Stomach (tissue), 9 donors: ENCODE measurements around the gene TMEM254. TPM values are rescaled to one million over a fixed set of nuclear protein-coding genes. Genes with fewer than 3 reads are reported as not detected.

Experiments used
- DNase-seq, 2 donors: peaks; one replicate each; pipeline versions ENCODE4 v3.0.0 to v3.0.0-alpha.2; 2013 to 2019
- H3K27ac ChIP-seq, 5 donors: fragments of 200-600 bp in 4 of 5; sonication (generic) in 4 of 5; one replicate each; pipeline ENCODE4 v1.5.1; 2013 to 2019; ENCODE audit warnings: mild to moderate bottlenecking in 1 of 5, moderate library complexity in 1 of 5
- H3K27me3 ChIP-seq, 3 donors: fragments of 200-600 bp; sonication (generic); one replicate each; pipeline ENCODE4 v1.5.1; 2017 to 2019; ENCODE audit warnings: mixed run types in 1 of 3
- H3K36me3 ChIP-seq, 4 donors: fragments of 200-600 bp; sonication (generic); 1 replicate in 3 of 4; 2 replicates in 1 of 4; pipeline ENCODE4 v1.5.1; 2016 to 2019
- H3K4me1 ChIP-seq, 4 donors: fragments of 200-600 bp; sonication (generic); one replicate each; pipeline ENCODE4 v1.5.1; 2016 to 2019
- H3K4me3 ChIP-seq, 4 donors: fragments of 200-600 bp; sonication (generic) in 3 of 4; one replicate each; pipeline ENCODE4 v1.5.1; 2016 to 2019; ENCODE audit warnings: mild to moderate bottlenecking in 1 of 4
- H3K9me3 ChIP-seq, 4 donors: fragments of 200-600 bp; sonication (generic); one replicate each; pipeline ENCODE4 v1.5.1; 2016 to 2019
- CTCF ChIP-seq, 7 experiments: fragments of 450-650 bp in 4 of 7; fragments of 200-600 bp in 3 of 7; sonication (generic) in 3 of 7; IDR thresholded peaks; one replicate each; pipeline ENCODE4 v1.5.1; 2016 to 2019; ENCODE audit warnings: antibody characterized with exemption in 7 of 7, control low read depth in 2 of 7, mild to moderate bottlenecking in 1 of 7
- EP300 ChIP-seq: sonication (generic); formaldehyde crosslinking; IDR thresholded peaks from one replicate; pipeline ENCODE4 v1.6.1; 2017; ENCODE audit warnings: antibody characterized with exemption
- POLR2A ChIP-seq, 4 donors: fragments of 450-650 bp; IDR thresholded peaks; one replicate each; pipeline ENCODE4 v1.6.1; 2016; ENCODE audit warnings: antibody characterized with exemption in 4 of 4, control low read depth in 2 of 4, mild to moderate bottlenecking in 1 of 4, moderate library complexity in 1 of 4
- POLR2AphosphoS5 ChIP-seq, 3 donors: sonication (generic); formaldehyde crosslinking; IDR thresholded peaks; one replicate each; pipeline ENCODE4 v1.6.1; 2016; ENCODE audit warnings: antibody characterized with exemption in 3 of 3
- WGBS, 5 donors: extraction: QIAGEN DNeasy Blood & Tissue Kit in 3 of 5; methylation state at CpG; one replicate each; pipeline versions ENCODE4 v1.1.5 to v1.1.7; 2013 to 2018; 5-methylcytosine and 5-hydroxymethylcytosine counted together
- intact Hi-C: fragments of 100-400 bp; cut with DNase I; formaldehyde crosslinking; loops from one replicate; pipeline ENCODE4 v1.15.1; 2023; ENCODE audit warnings: low total_unique reads
- polyA plus RNA-seq, 3 donors: library from polyadenylated mRNA; stranded (reverse); fragments of 200-250 nt; gene quantifications; one replicate each; pipeline ENCODE4 v1.2.3, GENCODE V29; 2013
- total RNA-seq, 5 donors: library from RNA; depleted of rRNA; stranded (reverse); fragments of >200 nt; gene quantifications; one replicate each; pipeline versions ENCODE4 v1.1.0 to v1.2.3, GENCODE V29; 2014 to 2016
- donor health status: healthy with polysubstance abuse.
- donor health status: Bipolar disorder and iron deficiency.
- donor health status: healthy.

Gene TMEM254
- total and polyA plus RNA-seq, 8 donors, result 1.2 to 21.6 (median 11.8) TPM

- no peak for DNase-seq
- Histone ChIP-seq H3K4me3 (no peak overlapping the region), H3K4me1 (no peaks in the 10 kb centered on the region), H3K27me3 (no peaks in the 10 kb centered on the region), H3K9me3 (no peaks in the 10 kb centered on the region), H3K27ac (no peak overlapping the region), H3K36me3 (no peaks in the 10 kb centered on the region)
- TF ChIP-seq POLR2A (IDR thresholded peaks at IDR 0.05) (no peak), POLR2AphosphoS5 (IDR thresholded peaks at IDR 0.05) (no peak), EP300 (no peak), CTCF (IDR thresholded peaks at IDR 0.05) (no peak)
- intact Hi-C loops, result no loop called here
- 68 to 89% (median 82%) methylated on average over 4 of the region's 4 CpGs for WGBS, 5 donors
These were observed 40.2 kb downstream of the TMEM254 start for GRCh38 chr10:80118669-80119068.

GRCh38 chr10:80122110-80122710, 43.7 kb downstream of the TMEM254 start:
- Histone ChIP-seq H3K27me3 (no peaks in the 10 kb centered on the region), H3K36me3 (no peaks in the 10 kb centered on the region), H3K4me3 (no peak overlapping the region), H3K4me1 (no peaks in the 10 kb centered on the region), H3K9me3 (no peaks in the 10 kb centered on the region), H3K27ac (no peak overlapping the region)
- intact Hi-C loops, result no loop called here
- TF ChIP-seq EP300 (no peak), POLR2AphosphoS5 (IDR thresholded peaks at IDR 0.05) (no peak), CTCF (IDR thresholded peaks at IDR 0.05) (no peak), POLR2A (IDR thresholded peaks at IDR 0.05) (no peak)
- no peak for DNase-seq

GRCh38 chr10:80122746-80123145, 44.3 kb downstream of the TMEM254 start:
- no peaks in the 10 kb centered on the region for H3K9me3 ChIP-seq
- WGBS, 5 donors, result 70 to 89% (median 84%) methylated on average over 2 of the region's 2 CpGs
- intact Hi-C loops, result no loop called here
- H3K36me3 ChIP-seq, result no peaks in the 10 kb centered on the region
- no peaks in the 10 kb centered on the region for H3K27me3 ChIP-seq
- H3K4me3 ChIP-seq, result no peak overlapping the region
- TF ChIP-seq POLR2AphosphoS5 (IDR thresholded peaks at IDR 0.05), result no peak
- TF ChIP-seq POLR2A (IDR thresholded peaks at IDR 0.05), result no peak
- no peak for TF ChIP-seq CTCF (IDR thresholded peaks at IDR 0.05)
- TF ChIP-seq EP300, result no peak
- DNase-seq, result no peak
- no peak overlapping the region for H3K27ac ChIP-seq
- no peaks in the 10 kb centered on the region for H3K4me1 ChIP-seq

- H3K36me3 ChIP-seq, result no peaks in the 10 kb centered on the region
- intact Hi-C loops, result no loop called here
- H3K27ac ChIP-seq, result no peak overlapping the region
- TF ChIP-seq CTCF (IDR thresholded peaks at IDR 0.05) (no peak), POLR2AphosphoS5 (IDR thresholded peaks at IDR 0.05) (no peak), POLR2A (IDR thresholded peaks at IDR 0.05) (no peak), EP300 (no peak)
- 52 to 67% (median 64%) methylated on average over 4 of the region's 4 CpGs for WGBS, 5 donors
- peaks cover 0 to 7% (median 0%) of the 10 kb centered on the region in 3 donors for H3K27me3 ChIP-seq
- H3K4me1 ChIP-seq, result no peaks in the 10 kb centered on the region
- H3K9me3 ChIP-seq, result no peaks in the 10 kb centered on the region
- no peak for DNase-seq
- H3K4me3 ChIP-seq, result no peak overlapping the region
These were observed 48.4 kb downstream of the TMEM254 start for GRCh38 chr10:80126876-80127275.
